Stimulated activated CD8-positive, alpha-beta memory T cell treated with anti-CD3 and anti-CD28 coated beads, Interleukin-15, amount 100 ng/mL, for 48 hours (primary cell): Measurements from ENCODE around the gene SLC35B1.
"Not testable (repeated sequence)": the region's sequence is repeated elsewhere in the genome, so short reads cannot be mapped to it uniquely, and the experiment has no call there.

Experiments used
- DNase-seq, 2 donors: peaks; one replicate each; pipeline ENCODE4 v3.0.0-alpha.2; 2020; ENCODE audit warnings: low read depth in 2 of 2

Gene SLC35B1

DNA sequence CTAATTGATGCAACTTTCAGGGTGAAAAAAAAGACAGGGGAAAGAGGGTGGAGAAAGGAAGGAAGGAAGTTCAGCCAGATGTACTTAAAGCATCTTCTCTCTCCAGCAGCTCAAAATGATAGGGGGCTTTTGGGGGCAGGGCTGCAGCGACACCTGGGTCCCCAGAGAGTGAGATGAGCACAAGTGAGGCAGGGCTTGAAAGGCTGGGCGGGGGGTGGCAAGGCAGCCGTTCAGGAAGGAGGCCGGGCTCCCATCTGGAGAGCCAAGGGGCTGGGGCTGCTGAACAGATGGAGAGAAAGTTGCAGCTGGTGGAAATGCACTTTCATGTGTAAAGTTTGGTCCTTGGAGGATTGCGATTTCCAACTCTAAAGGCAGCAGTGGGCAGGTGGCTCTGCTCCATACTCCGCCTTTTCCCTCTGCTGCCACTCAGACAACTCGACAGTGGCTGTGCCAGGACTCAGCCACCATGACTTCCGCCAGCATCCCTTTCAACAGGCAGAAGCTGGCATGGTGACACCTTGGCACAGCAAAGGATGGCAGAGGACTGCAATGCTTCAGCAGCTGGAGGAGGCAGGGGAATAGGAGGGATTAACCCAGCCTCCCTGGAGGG lies 7.7 kb downstream of the SLC35B1 start:
- no peak for DNase-seq

DNA sequence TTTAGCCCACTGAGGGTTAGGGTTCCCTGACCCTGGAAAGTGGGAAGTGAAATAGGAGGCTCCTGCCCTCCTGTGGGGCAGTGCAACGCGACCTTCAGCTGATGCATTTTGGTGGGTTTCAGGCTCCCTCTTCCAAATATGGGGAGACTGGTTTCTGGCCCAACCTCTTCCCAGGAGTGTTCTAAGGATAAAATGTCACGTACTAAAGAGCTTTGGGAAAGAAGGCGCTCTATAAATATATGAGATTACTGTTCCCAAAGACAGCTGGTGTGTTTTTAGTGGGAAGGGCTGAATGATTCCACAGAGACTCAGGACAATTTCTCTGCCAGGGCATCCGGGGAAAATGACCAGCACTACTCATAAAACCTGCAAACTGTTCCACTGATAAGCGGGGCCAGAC lies 9.8 kb downstream of the SLC35B1 start:
- DNase-seq, result no peak

DNA sequence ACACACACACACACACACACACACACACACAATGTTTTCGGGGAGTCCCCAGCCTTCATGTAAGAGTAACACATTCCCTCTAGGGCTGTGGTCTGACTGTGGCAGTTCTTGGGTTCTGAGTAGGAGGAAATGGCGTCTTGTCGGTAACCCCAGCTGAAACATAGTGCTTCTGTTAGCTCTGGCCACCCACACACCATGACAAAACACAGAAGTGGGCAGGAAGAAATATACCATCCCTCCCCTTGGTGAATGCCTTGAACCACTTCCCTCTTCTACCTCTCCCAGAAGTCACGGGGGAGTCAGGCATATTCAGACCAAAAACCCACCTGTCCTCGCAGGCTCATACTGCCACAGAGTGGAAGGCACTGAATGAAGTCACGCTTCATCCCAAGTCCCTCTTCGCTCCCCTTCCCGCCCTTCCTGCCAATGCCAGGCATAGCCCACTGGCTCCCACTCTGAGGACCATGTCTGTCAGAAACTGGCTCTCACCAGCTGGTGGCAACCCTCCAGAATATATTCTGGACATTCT lies 11.5 kb downstream of the SLC35B1 start:
- DNase-seq, result peak; percentile 71 to 74

DNA sequence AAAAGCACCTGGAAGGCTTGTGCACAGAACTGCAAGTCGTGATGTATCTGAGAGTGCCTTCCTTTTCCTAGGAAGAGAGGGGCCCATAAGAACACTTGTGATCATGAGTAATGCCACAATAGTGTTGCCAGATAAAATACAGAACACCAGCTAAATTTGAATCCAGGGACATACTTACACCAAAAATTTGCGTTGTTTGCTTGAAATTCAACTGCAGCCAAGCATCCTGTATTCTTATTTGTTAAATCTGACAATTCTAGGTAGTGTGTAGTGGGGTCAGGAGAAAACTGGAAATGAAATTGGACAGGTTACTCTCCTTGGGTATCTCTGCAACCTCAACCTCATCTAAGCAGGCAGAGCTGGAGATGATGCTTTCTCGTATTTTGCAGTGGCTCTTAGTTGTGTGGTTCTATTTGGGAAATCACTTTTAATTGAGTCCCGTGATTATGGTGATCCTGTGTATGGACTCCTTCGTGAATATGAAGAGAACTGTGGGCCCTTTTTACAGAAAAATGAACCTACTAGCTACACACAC lies 12.0 kb downstream of the SLC35B1 start:
- DNase-seq, result no peak

DNA sequence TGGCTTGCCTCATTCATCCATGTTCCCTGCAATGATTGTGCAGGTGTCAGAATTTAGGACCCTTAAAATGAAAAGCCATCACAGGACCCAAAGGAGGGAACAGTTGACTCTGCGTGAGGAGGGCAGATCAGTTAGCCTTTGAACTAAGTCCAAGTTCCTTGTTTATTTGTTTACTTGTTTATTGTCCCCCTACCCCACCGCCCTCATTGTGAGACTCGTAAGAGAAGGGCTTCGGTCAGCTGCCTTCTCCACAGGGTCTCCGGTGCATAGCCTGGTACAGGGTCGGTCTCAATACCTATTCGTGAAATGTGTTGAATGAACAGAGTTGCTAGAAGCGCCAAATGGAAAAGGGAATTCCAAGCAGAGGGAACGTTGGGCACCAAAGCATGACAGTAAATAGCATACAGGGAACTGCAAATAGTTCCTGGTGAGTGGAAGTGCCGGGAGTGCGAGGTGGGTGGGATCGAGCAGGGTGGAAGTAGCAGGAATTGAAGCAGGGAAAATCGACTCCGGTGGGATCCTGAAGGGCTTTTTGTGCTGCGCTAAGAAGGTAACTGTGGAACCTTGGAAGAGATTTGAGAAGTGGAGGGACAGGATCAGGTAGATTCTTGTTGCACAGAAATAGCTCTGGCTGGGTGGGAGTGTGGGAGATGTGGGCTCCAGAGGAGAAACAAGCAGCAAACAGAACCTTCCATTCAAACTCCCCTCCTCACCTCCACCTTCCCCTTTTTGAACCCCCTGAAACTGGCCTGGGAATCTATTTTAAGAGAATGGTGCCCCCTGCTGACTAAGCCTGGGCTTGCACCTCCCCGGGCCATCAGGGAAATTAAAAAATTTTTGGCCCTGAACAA lies 12.7 kb downstream of the SLC35B1 start:
- DNase-seq, result peak in 1 of 2 donors; percentile 37

DNA sequence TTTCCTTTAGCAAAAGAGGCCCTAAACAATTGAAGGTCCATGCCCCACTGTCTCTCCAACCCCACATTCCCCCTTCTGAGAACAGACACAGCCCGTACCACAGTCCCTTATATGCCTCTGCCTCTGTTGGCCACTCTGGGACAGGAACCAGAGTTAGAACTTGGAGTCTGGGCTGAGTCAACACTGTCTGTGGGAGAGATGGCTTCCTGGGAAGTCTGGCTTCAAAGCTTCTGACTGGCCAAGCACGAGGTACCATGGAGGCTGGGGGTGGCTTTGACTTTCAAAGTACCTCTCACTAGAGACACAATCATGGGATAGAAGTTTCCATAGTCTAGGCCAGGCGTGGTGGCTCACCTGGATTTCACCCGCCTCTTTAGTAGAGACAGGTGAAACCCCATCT lies 15.0 kb downstream of the SLC35B1 start:
- no peak for DNase-seq

DNA sequence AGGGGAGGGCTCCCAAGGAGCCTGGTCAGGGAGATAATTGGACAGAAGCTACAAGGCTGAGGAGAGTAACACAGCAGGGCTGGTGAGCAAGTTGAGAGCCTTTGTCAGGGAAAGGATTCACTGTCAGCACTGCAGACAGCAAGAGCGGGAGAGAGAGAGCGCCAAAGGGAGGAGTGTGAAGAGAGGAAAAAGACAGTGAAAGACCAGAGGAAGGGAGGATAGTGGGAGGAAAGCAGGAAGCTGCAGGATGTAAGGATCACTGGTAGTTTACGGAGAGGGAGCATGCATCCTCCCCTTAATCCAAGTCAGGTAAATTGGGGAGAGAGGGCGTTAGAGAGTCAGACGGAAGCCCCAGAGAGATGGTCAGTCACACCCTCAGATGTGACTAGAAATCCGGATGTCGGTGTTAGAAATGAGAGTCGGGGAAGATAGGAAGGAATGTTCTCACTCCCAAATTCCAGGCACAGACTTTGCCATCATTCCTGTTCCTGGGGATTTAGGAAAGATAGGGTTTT lies 16.0 kb downstream of the SLC35B1 start:
- DNase-seq, result no peak

DNA sequence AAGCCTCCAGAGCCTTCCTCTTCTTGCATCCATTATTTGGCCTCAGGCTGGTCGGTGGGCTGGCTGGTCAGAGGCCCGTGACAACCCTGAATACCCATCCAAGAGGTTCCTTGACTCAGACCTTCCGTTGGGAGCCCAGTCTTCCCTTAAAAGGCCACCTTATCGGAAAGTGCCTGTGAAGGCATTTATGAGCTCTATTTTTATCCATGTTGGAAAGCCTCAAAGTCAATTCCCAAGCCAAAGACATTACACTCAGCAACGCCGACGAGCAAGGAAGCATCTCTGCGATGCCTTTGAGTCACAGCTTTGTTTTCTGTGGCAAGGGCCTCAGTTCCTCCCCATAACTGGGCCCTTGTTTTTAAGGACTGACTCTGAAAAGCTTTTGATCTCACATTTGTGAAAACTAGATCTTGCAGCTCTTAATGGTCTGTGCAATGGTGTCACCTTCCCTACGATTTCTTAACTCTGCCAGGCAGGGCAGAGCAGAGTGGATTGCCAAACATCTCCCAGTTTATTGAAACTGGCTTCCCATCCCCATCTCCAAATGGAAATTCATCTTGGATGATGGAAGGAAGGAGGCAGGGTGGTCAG lies 16.6 kb downstream of the SLC35B1 start:
- no peak for DNase-seq

DNA sequence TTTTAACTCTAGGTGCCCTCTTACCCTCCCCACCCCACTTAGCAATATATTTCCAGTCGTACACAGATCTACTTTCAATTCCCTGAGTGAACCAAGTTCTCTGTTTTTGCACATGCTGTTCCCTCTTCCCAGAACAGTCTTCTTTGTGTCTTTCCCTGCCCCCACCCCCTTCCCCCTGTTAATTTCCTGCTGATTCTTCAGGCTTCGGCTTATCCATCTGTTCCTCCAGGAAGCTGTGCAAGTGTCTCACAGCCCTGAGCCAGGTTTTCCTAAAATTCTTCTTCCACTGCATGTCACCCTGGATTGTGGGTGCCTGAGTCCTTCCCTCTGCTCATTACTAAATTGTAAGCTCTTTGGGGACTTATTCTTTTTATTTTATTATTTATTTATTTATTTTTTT lies 17.5 kb downstream of the SLC35B1 start:
- no peak for DNase-seq

DNA sequence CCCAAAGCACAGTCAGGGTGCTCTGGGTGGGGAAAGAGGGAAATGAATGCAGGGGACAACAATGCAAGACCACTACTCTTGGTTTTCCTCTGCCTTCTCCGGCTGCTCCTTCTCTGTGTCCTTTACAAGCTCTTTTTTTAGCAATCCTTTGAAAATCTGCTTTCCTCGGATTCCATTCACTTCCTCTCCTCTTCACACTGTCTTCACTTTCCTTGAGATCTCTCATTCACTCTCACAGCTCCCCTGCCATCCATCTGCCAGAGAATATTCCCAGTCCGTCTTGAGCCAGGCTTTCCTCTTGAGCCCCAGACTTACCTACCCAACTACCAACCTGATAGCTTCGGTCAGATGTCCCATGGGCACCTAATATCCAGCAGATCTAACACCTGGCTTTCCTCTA lies 18.9 kb downstream of the SLC35B1 start:
- no peak for DNase-seq

DNA sequence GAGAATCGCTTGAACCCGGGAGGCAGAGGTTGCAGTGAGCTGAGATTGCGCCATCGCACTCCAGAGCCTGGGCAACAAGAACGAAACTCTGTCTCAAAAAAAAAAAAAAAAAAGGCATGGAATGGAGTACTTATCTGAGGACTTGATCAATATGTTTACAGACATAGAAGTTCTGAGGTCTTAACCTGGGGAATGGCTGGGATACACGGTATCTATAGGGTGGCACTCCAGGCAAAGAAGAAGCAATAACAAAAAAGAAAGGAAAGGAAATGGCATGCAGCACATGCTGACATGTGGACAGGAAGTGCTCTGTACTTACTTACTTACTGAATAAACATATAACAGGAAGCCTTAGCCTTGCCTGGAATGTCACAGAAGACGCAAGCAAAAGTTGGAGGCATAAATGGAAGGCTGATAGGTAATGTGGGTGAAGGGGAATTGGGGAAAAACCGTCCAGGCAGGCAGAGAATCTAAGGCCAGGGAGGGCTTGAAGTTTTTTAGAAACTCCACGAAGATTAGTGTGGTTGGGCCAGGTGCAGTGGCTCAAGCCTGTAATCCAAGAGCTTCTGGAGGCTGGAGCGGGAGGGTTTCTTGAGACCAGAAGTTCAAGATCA lies 19.8 kb downstream of the SLC35B1 start:
- no peak for DNase-seq

DNA sequence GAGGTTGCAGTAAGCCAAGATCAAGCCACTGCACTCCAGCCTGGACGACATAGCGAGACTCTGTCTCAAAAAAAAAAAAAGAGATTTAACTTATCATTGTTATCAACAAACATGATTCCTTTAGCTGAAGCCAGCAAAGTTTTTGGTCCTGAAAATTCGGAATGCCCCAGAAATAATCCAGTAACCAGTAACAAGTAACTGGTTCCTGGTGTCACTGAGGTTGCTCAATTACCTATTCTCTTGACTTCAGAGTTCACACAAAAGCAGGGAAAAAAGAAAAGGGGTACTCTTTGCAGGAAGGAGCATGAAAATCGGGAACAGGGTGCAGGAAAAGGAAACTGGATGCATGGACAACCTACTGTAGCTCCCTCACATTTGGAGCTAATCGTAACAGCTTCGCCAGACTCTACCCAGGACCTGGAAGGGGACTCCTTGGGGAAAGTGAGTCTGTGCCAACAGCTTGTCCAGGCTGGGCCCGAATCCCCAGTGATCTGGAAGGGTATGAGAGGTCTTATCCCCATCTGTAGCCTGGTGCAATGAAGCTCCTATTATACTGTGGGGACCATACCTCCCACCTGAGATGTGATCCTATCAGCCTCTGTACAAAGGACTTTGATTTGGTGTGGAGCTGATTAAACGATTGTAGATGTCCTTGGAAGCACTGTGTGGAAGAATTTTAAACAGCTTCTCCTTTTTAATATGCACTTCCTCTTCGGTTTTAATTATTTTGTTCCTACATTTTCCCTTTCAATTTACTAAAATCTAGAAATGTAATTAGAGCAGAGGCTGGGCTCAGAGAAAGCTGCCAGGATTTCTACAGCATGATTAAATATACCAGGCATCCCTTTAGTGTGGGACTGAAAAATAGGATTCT lies 26.4 kb downstream of the SLC35B1 start:
- DNase-seq, result no peak

DNA sequence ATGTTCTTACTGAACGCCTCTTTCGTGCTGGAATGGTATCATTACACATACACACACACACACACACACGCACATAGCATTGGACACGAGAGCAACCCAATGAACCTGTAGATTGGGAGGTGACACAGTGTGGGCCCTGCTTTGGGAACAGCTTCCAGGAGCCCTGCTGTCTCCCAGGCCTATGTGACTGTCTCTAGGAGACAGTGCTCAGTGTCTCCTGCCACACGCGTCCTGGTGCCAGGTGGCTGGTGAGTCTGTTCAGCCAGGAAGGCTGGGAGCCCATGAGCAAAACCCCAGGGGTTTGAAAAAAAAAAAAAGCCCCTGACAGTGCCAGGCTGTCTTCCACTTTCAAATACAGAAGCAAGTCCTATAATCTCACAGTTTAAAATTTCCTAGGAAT lies 27.4 kb downstream of the SLC35B1 start:
- DNase-seq, result no peak

DNA sequence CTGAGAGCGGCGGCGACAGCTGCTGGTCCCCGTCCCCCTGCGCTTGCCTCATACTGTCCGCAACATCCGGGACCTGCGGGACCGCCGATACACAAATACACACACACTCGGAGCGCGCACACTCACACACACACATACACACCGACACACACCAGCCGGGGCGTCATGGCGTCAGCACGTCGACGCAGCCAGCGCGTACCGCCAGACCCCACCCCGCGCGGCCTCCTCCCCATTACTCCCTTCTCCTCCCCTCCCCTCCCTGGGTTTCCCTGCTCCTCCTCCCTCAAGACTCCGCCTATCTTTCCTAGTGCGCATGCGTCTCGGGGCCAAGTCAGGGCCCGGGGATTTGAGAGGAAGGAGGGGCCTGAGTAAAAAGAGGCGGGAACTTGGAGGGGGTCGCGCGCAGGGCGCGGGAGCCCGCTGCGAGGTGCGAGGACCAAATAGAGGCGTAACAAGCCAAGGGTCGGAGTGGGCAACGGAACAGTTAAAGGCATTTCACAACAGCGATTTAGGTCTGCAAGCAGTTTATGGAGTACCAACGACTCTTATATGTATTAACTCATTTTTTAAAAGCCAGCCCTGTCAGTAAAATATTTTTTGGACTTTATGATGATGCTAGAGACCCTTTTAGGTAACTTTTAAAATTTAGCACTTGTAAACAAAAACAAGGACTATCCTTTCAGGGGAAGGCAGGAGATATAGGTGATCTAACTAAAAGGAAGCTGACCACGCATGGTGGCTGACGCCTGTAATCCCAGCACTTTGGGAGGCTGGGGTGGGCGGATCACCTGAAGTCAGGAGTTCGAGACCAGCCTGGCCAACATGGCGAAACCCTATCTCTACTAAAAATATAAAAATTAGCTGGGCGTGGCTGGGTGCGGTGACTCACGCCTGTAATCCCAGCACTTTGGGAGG lies 29.6 kb downstream of the SLC35B1 start, which contains the start of gene SPOP:
Gene SPOP (minus strand): TSS at position 165 of the 915 bp plus-strand sequence. CDS start 55,287 bp downstream, outside the sequence.
- DNase-seq, result peak; percentile 97 to 98

DNA sequence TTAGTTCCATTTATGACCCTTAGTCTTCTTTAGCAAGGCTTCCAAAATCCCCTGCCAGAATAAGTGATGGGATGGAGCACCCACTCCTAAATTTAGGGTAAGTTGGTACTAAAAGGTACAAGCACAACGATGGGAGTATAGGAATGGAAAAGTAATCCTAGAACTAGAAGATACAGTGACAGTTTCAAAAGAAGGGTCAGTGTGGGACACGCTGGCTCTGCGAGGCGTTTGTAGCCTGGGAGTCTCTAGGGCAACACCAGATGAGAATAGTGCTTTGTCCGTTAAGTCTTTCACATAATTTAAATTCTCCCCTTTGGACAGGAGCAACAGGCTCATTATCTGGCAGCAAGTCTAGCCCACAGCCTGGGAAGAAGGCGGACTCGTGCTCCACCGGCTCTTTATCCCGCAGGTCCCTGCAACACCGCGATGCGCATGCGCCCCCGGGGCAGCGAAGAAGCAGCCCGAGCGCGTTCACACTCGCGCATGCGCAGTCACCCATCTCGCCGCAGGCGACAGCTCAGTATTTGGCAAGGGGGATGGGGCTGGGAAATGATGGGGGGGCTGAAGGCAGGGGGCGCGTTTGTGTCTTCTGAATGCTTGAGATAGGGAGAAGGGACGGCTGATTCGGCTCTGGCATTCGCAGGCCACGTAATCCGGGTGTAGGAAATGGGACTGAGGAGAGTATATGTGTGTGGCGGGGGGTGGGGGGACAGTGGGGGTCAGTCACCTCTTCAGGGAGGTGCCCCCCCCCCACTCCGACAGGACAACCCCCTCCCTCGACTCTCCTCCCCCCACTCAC lies 30.4 kb downstream of the SLC35B1 start:
- peak; percentile 93 for DNase-seq

DNA sequence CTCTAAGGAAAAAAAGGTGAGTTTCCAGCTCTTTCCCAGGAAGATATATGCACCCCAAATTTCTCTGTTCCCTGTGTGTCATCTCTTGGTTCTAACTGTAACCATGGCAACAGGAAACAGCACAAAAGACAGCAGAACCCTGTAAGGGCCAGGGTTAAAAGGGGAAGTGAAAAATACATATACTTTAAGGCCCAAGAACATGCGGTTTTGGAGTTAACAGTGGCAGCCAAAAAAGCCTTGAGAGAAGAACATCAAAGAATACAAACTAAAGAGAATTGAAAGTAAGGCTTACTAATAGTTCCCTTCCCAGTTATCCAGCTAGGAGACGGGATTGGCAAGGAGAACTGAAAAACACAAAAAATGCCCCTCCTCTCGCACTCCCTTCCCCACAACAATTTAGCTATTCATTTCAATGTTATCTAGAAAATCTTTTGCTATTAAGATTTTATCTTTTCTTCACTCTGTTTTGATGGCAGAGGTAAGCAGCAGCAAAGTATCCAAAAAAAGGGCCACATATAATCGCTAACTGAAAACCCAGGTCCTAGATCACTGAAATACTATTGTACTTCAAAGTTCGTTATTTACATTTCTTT lies 31.4 kb downstream of the SLC35B1 start:
- DNase-seq, result no peak

DNA sequence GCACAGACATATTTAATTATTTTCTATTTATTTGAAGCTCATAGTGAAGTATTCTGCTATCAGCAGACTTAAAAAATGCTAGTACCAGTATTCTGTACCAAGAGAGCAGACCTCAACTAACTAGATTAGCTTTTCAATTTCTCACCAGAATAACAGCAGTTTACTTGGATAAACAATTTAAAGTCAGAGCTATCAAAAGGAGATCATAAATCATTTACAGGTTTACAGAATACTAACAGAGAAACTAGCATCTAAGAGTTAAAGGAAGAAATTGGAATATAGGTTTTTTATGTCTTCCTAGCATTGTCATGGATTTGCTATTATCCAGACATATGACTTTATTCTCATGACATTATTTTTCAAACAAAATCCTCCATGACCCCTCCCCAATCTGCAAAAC lies 33.3 kb downstream of the SLC35B1 start:
- no peak for DNase-seq

DNA sequence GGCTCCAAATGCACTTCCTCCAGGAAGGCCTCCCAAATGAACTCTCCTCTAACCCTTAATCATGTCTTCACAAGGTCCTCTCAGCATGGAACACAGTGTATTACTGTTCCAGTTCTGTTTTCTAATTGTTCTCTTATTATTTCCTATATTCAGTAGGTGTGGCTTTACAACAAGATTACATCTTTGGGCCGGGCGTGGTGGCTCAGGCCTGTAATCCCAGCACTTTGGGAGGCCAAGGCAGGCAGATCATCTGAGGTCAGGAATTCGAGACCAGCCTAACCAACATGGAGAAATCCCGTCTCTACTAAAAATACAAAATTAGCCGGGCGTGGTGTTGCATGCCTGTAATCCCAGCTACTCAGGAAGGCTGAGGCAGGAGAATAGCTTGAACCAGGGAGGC lies 34.1 kb downstream of the SLC35B1 start:
- DNase-seq, result not testable (repeated sequence)
